HG02571 (cell line): ENCODE data around the gene PLA2R1.

Source experiments
- ATAC-seq: cut with Tn5 transposase; IDR thresholded peaks from one replicate; pipeline ENCODE4 v1.9.1; 2021; ENCODE audit warnings: mild to moderate bottlenecking, moderate library complexity; ENCODE audit not compliant: unreplicated experiment

PLA2R1 gene

DNA sequence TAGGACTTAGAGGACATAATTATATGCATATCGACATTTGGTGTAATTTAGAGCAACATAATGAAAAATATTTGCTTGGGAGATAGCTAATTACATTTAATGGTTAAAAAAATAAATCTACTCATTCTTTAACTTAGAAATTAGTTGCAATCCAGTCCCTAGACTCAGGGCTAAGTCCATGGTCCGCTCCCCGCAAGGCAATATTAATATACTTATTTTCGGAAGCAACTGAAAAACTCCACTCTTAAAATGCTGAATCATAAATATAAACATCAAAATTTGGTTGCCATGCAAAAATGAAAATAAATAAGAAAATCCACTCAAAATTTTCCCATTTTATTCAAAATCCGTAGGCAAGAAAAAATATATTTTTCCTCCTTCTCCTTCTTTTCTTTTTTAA, 164.7 kb downstream of the PLA2R1 start:
- ATAC-seq, result no peak

DNA sequence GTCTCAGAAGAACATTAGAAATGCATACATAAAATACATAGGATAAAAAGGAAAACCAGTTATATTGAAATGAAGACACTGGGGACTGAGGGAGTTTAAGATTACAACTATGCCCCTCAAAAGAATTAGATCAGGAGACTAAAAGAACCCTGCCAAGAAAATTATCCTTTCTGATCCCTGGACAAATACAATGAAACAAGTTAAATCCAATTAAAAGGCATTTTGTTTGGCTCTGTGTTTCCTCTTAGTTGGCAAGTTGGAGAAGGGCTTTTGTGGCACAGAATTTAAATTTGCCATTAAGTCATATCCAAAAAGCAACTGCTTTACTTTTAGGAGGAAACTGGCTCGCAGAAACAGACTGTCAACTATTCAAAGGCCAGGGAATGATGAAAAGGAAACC, 165.3 kb downstream of the PLA2R1 start:
- no peak for ATAC-seq

DNA sequence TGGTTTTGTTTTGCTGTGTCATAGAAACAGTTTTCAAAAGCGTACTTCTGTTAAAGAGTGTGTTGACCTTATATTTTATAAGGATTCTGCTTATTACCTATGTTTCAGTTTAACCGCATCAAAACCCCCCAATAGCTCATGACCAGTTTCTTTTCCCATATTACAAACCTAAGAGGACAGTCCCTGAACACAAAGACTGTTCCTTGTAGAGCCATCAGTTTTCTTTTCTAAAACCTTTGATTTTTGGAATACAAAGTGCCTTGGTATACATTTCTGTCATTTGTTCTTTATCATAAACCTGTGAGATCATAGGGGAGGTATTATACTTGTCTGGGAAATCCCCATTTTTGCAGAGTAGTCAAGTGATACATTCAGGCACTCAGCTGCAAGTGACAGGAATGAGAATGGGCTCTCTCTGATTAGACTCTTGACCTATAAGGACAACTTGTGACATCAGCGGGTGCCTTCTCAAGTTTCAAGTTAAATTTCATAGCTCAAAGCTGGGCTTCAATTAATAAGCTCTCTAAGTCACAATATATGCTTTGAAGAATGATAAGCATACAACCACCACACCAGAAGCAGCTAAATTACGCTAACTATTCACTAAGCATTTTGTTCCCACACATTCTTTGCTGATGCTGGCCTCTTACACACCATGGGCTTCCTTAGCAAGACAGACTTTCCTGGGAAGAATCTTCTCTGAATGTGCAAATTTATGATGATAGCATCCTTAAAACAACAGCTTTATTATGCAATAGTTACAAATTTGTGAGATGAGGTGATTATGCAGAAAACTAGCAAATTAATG, 167.0 kb downstream of the PLA2R1 start:
- peak; percentile 48 for ATAC-seq

DNA sequence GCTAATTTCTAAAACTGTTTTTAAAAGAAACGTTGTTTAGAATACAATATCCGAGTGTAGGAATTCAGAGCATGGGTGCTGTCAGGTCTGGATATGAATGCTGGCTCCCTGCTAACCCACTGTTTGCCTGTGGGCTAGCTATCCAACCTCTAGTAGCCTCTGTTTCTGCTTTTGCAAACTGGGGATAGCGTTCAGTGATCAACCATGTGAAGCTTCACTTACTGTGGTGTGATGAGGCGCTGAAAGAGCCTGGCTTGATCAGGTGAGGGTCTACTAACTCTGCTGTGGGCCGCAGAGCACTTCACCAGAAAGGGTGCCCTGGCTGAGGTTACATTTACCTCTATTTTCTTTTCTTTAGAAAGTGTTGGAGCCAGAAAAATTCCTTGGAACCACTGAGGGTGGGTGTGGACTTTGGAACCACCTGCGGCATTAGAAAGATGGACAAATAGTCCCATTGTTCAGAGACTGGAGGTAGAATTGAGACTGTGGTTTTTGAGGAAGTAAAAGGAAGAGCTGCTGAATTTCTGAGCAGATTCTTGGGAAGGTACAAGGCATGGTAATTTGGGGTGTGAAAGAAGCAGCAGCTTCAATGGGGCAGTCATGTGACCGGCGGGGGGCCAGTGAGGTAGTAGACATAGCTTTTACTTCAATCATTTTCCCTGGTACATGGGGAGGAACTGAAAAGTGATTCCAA, 168.1 kb downstream of the PLA2R1 start:
- no peak for ATAC-seq

DNA sequence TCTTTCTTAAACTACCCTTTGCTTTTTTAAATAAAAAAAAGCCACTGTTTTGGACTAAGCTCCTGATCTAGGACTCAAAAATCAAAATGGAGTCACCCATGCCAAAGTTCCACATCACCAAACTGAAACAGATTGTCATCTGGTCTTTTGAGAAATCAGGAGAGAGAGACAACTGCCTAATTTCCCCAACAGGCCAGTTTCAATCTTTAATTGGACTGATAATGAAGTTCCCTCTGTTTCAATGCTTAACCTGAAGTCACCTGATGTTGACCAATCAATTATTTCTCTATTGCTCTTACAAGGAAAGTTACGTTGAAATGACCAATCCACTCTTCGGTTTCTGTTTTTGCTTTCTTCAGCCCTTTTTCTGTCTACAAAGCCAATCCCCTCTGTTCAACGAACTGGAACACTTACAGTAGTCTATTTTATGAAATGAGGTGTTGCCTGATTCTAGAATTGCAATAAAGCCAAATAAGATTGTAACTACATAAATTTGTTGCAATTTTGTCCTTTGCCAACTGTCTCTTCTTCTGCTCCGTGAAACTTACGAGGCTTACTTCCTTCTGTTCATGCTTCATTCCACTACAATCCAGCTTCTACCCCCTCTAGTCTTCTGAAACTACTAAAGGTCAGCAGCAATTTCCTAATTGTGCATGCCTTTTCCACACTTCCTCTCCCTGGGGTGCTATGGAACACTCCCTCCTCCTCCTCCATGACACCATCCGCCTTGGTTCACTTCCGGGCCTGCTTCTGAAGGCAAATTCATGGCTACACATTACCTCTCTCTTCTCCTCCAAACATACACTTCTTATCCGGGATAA, 169.2 kb downstream of the PLA2R1 start:
- ATAC-seq, result no peak

DNA sequence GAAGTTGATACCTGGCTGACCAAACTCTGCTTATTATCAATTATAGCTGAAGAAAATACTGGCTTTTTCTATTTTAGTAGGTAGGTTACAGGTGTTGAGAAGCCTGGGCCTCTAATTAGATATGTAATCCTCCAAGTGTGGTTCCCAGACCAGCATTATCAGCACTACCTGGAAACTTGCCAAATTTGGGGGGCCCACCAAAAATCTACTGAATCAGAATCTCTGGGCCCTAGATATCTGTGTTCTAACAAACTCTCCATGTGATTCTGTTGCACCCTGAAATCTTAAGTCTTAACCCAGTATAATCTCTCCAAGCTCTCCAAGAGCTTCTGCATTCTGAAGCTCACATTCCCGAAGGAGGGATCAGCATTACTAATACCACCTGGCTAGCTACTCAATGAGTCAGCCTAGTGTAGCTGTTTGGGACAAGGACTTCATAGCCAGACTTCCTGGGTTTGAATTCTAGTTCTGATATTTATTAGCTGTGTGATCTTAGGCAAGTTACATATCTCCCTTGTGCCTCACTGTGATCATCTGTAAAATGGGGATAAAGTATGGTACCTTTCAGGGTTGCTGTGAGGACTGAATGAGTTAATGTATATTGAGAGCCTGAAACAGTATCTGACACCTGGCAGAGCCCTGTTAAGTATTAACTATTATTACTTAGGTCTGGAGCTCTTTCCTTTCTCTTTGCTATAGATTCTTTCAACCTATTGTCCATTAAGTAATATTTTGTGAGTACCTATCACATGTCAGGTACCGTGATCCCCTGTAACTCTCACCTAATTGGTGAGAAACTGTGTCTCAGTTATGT, 170.3 kb downstream of the PLA2R1 start:
- no peak for ATAC-seq

DNA sequence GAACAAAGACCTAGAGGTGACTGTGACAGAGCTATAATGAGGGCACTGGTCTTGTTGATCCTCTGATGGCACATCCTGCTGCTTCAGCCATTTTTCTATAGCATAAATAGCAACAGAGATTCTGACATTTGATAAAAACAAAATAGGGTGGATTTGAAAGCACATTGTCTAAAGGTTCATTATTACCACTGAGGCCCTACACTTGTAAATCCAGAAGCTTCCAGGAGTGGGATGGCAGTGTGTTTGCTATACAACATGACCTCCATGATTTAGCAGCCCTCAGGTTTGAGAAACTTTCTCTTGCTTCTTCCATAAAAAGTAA, 171.2 kb downstream of the PLA2R1 start:
- no peak for ATAC-seq

DNA sequence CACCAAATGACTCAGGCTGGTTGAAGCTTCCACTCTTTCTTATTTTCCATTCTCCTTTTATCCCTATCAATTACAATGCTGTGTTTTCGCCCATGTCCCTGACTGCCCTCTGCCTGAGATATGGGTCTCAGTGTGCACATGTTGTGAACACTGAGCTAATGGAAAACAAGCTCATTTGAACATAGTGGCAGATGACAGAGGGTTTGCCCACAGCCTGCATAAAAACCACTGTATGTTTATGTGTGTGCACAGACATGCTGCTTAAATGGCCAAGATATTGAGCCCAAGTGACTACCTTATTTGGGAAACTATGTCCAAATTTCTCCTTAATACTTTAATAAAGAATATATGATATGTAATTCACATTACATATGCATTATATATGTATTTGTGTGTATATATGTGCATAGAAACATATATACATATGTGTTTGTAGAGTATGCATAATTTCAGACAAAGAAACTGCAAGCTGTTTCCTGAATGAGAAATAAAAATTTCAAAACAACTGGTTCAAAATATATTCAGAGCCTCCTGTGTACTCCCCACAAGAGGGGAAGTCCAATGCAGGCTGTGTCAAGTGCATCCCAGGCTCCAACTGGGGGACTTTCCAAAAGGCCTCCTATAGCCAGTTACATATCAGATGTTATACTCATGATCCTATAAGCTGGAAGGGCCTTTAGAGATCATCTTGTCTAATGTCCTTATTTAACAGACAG, 171.7 kb downstream of the PLA2R1 start:
- ATAC-seq, result no peak

DNA sequence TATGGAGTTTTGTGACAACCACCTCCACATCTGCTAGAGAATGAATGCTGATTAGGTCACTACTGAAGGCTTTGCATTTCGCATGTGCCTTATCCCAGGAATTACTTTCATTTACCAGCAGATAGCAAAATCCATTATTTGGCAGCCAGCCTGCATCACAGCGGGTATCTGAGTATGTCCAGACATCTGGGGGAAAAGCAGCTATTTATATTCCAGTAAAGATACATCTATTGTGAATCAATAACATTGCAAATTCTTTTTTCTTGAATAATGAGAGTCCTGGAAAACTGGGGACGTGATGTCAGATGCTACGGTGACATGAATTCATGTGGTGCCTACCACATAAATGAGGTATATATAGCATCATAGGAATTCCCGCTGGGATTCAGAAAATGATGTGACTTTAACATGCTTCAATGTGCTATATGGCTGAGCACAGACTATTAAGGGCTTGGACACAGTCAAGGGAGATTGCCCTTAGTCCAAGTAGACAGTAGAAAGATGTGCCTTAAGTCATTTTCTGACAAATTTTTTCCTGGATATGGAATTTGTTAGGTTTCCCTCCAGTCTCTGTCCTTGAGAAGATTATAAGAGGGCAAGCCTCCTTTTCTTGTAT, 180.2 kb downstream of the PLA2R1 start:
- ATAC-seq, result no peak
